HCT116 (cell line): ENCODE results near the gene PTTG2. TPM values are rescaled to one million over a fixed set of nuclear protein-coding genes. Genes with fewer than 3 reads are reported as not detected.

ENCODE experiments used
- ATAC-seq: fragments of 200-7000 bp; cut with Tn5 transposase; 2 replicates; pipeline ENCODE4 v1.9.1; 2020; ENCODE audit warnings: mild to moderate bottlenecking, moderate library complexity
- BruUV-seq: library from RNA; stranded (reverse); fragments of 400-500 nt; replicated peaks from 2 replicates; lab custom pipeline; 2021; lab: Mats Ljungman, UMichigan
- CTCF ChIA-PET: fragments of 300-600 bp; sonication (Branson Sonifier 250); formaldehyde crosslinking; loops from one replicate; lab custom pipeline; 2021; ENCODE audit warnings: antibody characterized with exemption; lab: Charles Lee
- POLR2A ChIA-PET: fragments of 300-600, 350-600 bp; sonication (Branson Sonifier 250); formaldehyde crosslinking; loops from one replicate; lab custom pipeline; 2021; ENCODE audit warnings: antibody characterized with exemption; lab: Charles Lee
- RAD21 ChIA-PET, 2 experiments: fragments of 300-600 bp; sonication (Branson Sonifier 250); formaldehyde crosslinking; loops; one replicate each; lab custom pipeline; 2023; ENCODE audit warnings: low total read pairs in 2 of 2; ENCODE audit not compliant: uncharacterized antibody in 2 of 2, unreplicated experiment in 2 of 2, low non-redundant PET in 1 of 2; lab: Charles Lee
- DNase-seq: peaks from one replicate; pipeline ENCODE4 v3.0.0-alpha.2; 2010; ENCODE audit warnings: low read depth, low spot score
- H2AFZ ChIP-seq: fragments of 200-600 bp; shearing (Covaris generic), sonication (generic); 2 replicates; pipeline ENCODE4 v1.6.1; 2017; ENCODE audit warnings: low read depth, mixed run types, mixed read lengths, antibody characterized with exemption, low read length; ENCODE audit not compliant: poor library complexity, severe bottlenecking
- H3K27ac ChIP-seq: 2 replicates; pipeline ENCODE4 v1.5.1; 2012; ENCODE audit warnings: low read depth, low read length
- H3K27me3 ChIP-seq: fragments of 200-600 bp; sonication (generic); 2 replicates; pipeline ENCODE4 v1.6.1; 2016; ENCODE audit warnings: mixed run types, low read length, mixed read lengths; ENCODE audit not compliant: insufficient read depth
- H3K36me3 ChIP-seq, 2 experiments: fragments of 200-500 bp in 1 of 2; fragments of 200-600 bp in 1 of 2; sonication (Bioruptor generic) in 1 of 2; sonication (generic) in 1 of 2; 2 replicates each; pipeline versions ENCODE4 v1.5.1 to v1.6.1; 2014 to 2016; ENCODE audit warnings: low read length in 2 of 2, inconsistent platforms in 1 of 2, mixed read lengths in 1 of 2, mixed run types in 1 of 2; ENCODE audit not compliant: insufficient read depth in 2 of 2, control insufficient read depth in 1 of 2
- H3K4me1 ChIP-seq, 2 experiments: fragments of 200-600 bp in 1 of 2; sonication (generic) in 1 of 2; 2 replicates each; pipeline versions ENCODE4 v1.5.1 to v1.6.1; 2012 to 2017; ENCODE audit warnings: low read length in 2 of 2, inconsistent platforms in 1 of 2, mild to moderate bottlenecking in 1 of 2, mixed read lengths in 1 of 2, mixed run types in 1 of 2, moderate library complexity in 1 of 2; ENCODE audit not compliant: insufficient read depth in 2 of 2, control insufficient read depth in 1 of 2
- H3K4me2 ChIP-seq: fragments of 200-600 bp; sonication (generic); 2 replicates; pipeline ENCODE4 v1.6.1; 2017; ENCODE audit warnings: mixed run types, low read length, mixed read lengths
- H3K4me3 ChIP-seq, 2 experiments: fragments of 200-600 bp in 1 of 2; sonication (generic) in 1 of 2; replicated peaks in 1 of 2; 2 replicates each; pipeline ENCODE4 v1.5.1; 2011 to 2016; ENCODE audit warnings: low read length in 2 of 2, control low read depth in 1 of 2, low read depth in 1 of 2, mild to moderate bottlenecking in 1 of 2, mixed read lengths in 1 of 2, mixed run types in 1 of 2
- H3K79me2 ChIP-seq: fragments of 200-600 bp; sonication (generic); 2 replicates; pipeline ENCODE4 v1.6.1; 2017; ENCODE audit warnings: mild to moderate bottlenecking, mixed run types, low read length, moderate library complexity, mixed read lengths; ENCODE audit not compliant: insufficient read depth
- H3K9ac ChIP-seq: fragments of 200-600 bp; sonication (generic); 2 replicates; pipeline ENCODE4 v1.6.1; 2016; ENCODE audit warnings: low read length, mixed read lengths
- H3K9me2 ChIP-seq: fragments of 200-600 bp; sonication (generic), shearing (Covaris generic); 2 replicates; pipeline ENCODE4 v1.6.1; 2017; ENCODE audit warnings: mixed run types, mild to moderate bottlenecking, moderate library complexity; ENCODE audit not compliant: insufficient read depth
- H3K9me3 ChIP-seq, 2 experiments: fragments of 200-500 bp in 1 of 2; fragments of 200-600 bp in 1 of 2; sonication (Bioruptor generic) in 1 of 2; sonication (generic) in 1 of 2; 2 replicates each; pipeline ENCODE4 v1.6.1; 2014 to 2017; ENCODE audit warnings: low read length in 2 of 2, mixed read lengths in 2 of 2, inconsistent platforms in 1 of 2, low read depth in 1 of 2, mild to moderate bottlenecking in 1 of 2, mixed run types in 1 of 2, moderate library complexity in 1 of 2; ENCODE audit not compliant: control insufficient read depth in 1 of 2, insufficient read depth in 1 of 2
- H4K20me1 ChIP-seq: fragments of 200-600 bp; sonication (generic), shearing (Covaris generic); 2 replicates; pipeline ENCODE4 v1.6.1; 2017; ENCODE audit warnings: mixed run types, mild to moderate bottlenecking, moderate library complexity; ENCODE audit not compliant: insufficient read depth
- CEBPB ChIP-seq: IDR thresholded peaks from 2 replicates; pipeline ENCODE4 v1.6.1; 2012; ENCODE audit warnings: low read depth
- EGR1 ChIP-seq: IDR thresholded peaks from 2 replicates; pipeline ENCODE4 v1.6.1; 2012; ENCODE audit warnings: low read depth
- ELF1 ChIP-seq: IDR thresholded peaks from 2 replicates; pipeline ENCODE4 v1.6.1; 2012; ENCODE audit warnings: low read depth, borderline replicate concordance
- EZH2 ChIP-seq: fragments of 200-600 bp; sonication (generic); IDR thresholded peaks from 2 replicates; pipeline ENCODE4 v1.6.1; 2017; ENCODE audit warnings: antibody characterized with exemption, mixed run types
- EZH2phosphoT487 ChIP-seq: fragments of 200-600 bp; IDR thresholded peaks from 2 replicates; pipeline ENCODE4 v1.6.1; 2018; ENCODE audit warnings: antibody characterized with exemption, borderline replicate concordance
- JUND ChIP-seq: IDR thresholded peaks from 2 replicates; pipeline ENCODE4 v1.6.1; 2012
- POLR2AphosphoS5 ChIP-seq: IDR thresholded peaks from 2 replicates; pipeline ENCODE4 v1.6.1; 2011; ENCODE audit warnings: mild to moderate bottlenecking, low read depth, low read length, moderate library complexity
- RAD21 ChIP-seq: IDR thresholded peaks from 2 replicates; pipeline ENCODE4 v1.6.1; 2012; ENCODE audit warnings: low read depth, mild to moderate bottlenecking
- SIN3A ChIP-seq: IDR thresholded peaks from 2 replicates; pipeline ENCODE4 v1.6.1; 2012; ENCODE audit warnings: low read depth
- ZFX ChIP-seq: fragments of 450-650 bp; IDR thresholded peaks from 2 replicates; pipeline ENCODE4 v1.6.1; 2017
- ZNF274 ChIP-seq: fragments of 200-500 bp; sonication (Bioruptor generic); IDR thresholded peaks from 2 replicates; pipeline ENCODE4 v1.6.1; 2014; ENCODE audit warnings: mild to moderate bottlenecking, low read depth, low read length, inconsistent platforms
- intact Hi-C: fragments of 100-400 bp; cut with micrococcal nuclease; formaldehyde crosslinking; loops from 2 replicates; pipeline ENCODE4 v1.10.0; 2022
- total RNA-seq: library from RNA; stranded (reverse); gene quantifications from one replicate; pipeline ENCODE4 v1.2.1, GENCODE V29; 2021; ENCODE audit not compliant: unreplicated experiment
- TF ChIP-seq, protein P1 (sequence below): IDR thresholded peaks from 2 replicates; pipeline ENCODE4 v1.6.1; 2011; ENCODE audit warnings: mild to moderate bottlenecking, low read length, moderate library complexity; ENCODE audit not compliant: insufficient replicate concordance; ENCODE audit errors: extremely low read depth
- TF ChIP-seq, protein P2 (sequence below), 3 experiments: fragments of 200-600 bp in 1 of 3; sonication (generic) in 1 of 3; IDR thresholded peaks in 2 of 3; conservative IDR thresholded peaks in 1 of 3; 2 replicates each; pipeline ENCODE4 v1.5.1; 2012 to 2017; ENCODE audit warnings: low read depth in 2 of 3, low read length in 2 of 3, antibody characterized with exemption in 1 of 3, borderline replicate concordance in 1 of 3, control low read depth in 1 of 3, mild to moderate bottlenecking in 1 of 3, mixed read lengths in 1 of 3, mixed run types in 1 of 3, moderate library complexity in 1 of 3; ENCODE audit not compliant: insufficient read depth in 1 of 3
- TF ChIP-seq, protein P3 (sequence below): IDR thresholded peaks from 2 replicates; pipeline ENCODE4 v1.6.1; 2012; ENCODE audit warnings: low read depth
- TF ChIP-seq, protein P4 (sequence below): IDR thresholded peaks from 2 replicates; pipeline ENCODE4 v1.6.1; 2012

PTTG2 gene
- total RNA-seq, 1 experiment from 2014 or later, result not detected

DNA sequence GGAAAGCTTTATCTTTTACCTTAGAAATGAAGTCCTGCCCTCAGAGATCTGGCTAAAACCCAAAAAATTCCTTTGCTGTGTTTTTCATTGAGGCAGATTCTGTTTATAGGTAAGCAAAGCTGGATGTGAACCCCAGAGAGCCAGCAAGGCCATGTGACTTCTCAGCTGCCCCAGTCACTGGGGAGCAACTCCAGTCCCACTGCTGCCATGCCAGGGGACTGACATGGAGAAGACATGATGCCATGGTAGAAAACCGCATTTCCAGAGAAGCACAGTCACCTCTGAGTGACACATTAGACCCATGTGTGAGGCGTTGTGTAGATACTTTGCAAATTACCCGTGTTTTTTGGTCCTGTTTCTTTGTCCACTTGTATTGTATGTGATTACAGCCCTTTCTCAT, 45.4 kb downstream of the PTTG2 start:
- no peak for ATAC-seq
- no peak overlapping the region for H2AFZ ChIP-seq
- CTCF ChIA-PET, result no interaction called here
- 0 out of 2 replicates have a peak, but pooled peaks cover 5% of the 10 kb centered on the region for H4K20me1 ChIP-seq
- no peak for TF ChIP-seq POLR2AphosphoS5
- no peak for TF ChIP-seq ELF1
- TF ChIP-seq, protein P1, sequence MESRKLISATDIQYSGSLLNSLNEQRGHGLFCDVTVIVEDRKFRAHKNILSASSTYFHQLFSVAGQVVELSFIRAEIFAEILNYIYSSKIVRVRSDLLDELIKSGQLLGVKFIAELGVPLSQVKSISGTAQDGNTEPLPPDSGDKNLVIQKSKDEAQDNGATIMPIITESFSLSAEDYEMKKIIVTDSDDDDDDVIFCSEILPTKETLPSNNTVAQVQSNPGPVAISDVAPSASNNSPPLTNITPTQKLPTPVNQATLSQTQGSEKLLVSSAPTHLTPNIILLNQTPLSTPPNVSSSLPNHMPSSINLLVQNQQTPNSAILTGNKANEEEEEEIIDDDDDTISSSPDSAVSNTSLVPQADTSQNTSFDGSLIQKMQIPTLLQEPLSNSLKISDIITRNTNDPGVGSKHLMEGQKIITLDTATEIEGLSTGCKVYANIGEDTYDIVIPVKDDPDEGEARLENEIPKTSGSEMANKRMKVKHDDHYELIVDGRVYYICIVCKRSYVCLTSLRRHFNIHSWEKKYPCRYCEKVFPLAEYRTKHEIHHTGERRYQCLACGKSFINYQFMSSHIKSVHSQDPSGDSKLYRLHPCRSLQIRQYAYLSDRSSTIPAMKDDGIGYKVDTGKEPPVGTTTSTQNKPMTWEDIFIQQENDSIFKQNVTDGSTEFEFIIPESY, result no peak
- no peak for TF ChIP-seq SIN3A
- TF ChIP-seq, protein P2, sequence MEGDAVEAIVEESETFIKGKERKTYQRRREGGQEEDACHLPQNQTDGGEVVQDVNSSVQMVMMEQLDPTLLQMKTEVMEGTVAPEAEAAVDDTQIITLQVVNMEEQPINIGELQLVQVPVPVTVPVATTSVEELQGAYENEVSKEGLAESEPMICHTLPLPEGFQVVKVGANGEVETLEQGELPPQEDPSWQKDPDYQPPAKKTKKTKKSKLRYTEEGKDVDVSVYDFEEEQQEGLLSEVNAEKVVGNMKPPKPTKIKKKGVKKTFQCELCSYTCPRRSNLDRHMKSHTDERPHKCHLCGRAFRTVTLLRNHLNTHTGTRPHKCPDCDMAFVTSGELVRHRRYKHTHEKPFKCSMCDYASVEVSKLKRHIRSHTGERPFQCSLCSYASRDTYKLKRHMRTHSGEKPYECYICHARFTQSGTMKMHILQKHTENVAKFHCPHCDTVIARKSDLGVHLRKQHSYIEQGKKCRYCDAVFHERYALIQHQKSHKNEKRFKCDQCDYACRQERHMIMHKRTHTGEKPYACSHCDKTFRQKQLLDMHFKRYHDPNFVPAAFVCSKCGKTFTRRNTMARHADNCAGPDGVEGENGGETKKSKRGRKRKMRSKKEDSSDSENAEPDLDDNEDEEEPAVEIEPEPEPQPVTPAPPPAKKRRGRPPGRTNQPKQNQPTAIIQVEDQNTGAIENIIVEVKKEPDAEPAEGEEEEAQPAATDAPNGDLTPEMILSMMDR (IDR thresholded peaks at IDR 0.05 in 2 of 3, conservative IDR thresholded peaks at IDR 0.05 in 1 of 3; ENCODE audit: borderline replicate concordance in 1 of 3, insufficient read depth in 1 of 3, low read depth in 2 of 3, low read length in 2 of 3), result no peak
- TF ChIP-seq JUND, result no peak
- no peak for TF ChIP-seq RAD21
- TF ChIP-seq CEBPB, result no peak
- no peak for TF ChIP-seq EZH2
- TF ChIP-seq, protein P3, sequence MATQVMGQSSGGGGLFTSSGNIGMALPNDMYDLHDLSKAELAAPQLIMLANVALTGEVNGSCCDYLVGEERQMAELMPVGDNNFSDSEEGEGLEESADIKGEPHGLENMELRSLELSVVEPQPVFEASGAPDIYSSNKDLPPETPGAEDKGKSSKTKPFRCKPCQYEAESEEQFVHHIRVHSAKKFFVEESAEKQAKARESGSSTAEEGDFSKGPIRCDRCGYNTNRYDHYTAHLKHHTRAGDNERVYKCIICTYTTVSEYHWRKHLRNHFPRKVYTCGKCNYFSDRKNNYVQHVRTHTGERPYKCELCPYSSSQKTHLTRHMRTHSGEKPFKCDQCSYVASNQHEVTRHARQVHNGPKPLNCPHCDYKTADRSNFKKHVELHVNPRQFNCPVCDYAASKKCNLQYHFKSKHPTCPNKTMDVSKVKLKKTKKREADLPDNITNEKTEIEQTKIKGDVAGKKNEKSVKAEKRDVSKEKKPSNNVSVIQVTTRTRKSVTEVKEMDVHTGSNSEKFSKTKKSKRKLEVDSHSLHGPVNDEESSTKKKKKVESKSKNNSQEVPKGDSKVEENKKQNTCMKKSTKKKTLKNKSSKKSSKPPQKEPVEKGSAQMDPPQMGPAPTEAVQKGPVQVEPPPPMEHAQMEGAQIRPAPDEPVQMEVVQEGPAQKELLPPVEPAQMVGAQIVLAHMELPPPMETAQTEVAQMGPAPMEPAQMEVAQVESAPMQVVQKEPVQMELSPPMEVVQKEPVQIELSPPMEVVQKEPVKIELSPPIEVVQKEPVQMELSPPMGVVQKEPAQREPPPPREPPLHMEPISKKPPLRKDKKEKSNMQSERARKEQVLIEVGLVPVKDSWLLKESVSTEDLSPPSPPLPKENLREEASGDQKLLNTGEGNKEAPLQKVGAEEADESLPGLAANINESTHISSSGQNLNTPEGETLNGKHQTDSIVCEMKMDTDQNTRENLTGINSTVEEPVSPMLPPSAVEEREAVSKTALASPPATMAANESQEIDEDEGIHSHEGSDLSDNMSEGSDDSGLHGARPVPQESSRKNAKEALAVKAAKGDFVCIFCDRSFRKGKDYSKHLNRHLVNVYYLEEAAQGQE, result no peak
- no peak for TF ChIP-seq EZH2phosphoT487
- TF ChIP-seq EGR1, result no peak
- TF ChIP-seq, protein P4, sequence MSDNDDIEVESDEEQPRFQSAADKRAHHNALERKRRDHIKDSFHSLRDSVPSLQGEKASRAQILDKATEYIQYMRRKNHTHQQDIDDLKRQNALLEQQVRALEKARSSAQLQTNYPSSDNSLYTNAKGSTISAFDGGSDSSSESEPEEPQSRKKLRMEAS, result no peak
- no peak for TF ChIP-seq ZFX
- TF ChIP-seq ZNF274, result no peak
- TF ChIP-seq, all 23 proteins: peak for 0
- H3K27ac ChIP-seq, result no peak overlapping the region
- H3K9me3 ChIP-seq, result no peaks in the 10 kb centered on the region
- H3K27me3 ChIP-seq, result no peaks in the 10 kb centered on the region
- H3K4me3 ChIP-seq, result no peak overlapping the region
- ChIA-PET POLR2A (interaction anchor here (1.0 kb wide), 1 partner anchor 23 kb away, joined by 3 read pairs; no protein-coding TSS in a partner anchor), RAD21 (no interaction called here)
- intact Hi-C loops, result no loop called here
- no peak overlapping the region for H3K4me2 ChIP-seq
- peaks cover 0 to 3% of the 10 kb centered on the region in 2 experiments; a peak in 1 of 4 replicates for H3K4me1 ChIP-seq
- no peaks in the 10 kb centered on the region for H3K9me2 ChIP-seq
- BruUV-seq, result no TSS peak
- H3K9ac ChIP-seq, result no peak overlapping the region
- H3K36me3 ChIP-seq, result no peaks in the 10 kb centered on the region
- H3K79me2 ChIP-seq, result peaks cover 8% of the 10 kb centered on the region
- DNase-seq, result no peak
